Activated T-cell treated with anti-CD3 and anti-CD28 coated beads for 48 hours (primary cell): Measurements from ENCODE around the gene DUS1L.

Experiments used
- DNase-seq: peaks from one replicate; pipeline ENCODE4 v3.0.0-alpha.2; 2020; ENCODE audit warnings: low read depth

DUS1L gene

GRCh38 chr17:82087961-82088837, 22.6 kb upstream of the DUS1L start:
- no peak for DNase-seq

- DNase-seq = no peak
Measured at GRCh38 chr17:82086941-82087906, 21.6 kb upstream of the DUS1L start.

- DNase-seq = no peak
Measured at GRCh38 chr17:82085931-82086764, 20.5 kb upstream of the DUS1L start.

- no peak for DNase-seq
Measured at GRCh38 chr17:82085031-82085861, 19.6 kb upstream of the DUS1L start.

GRCh38 chr17:82084373-82085030, 18.9 kb upstream of the DUS1L start:
- DNase-seq = no peak

- no peak for DNase-seq
Measured at GRCh38 chr17:82083533-82084359, 18.1 kb upstream of the DUS1L start.

GRCh38 chr17:82083009-82083408, 17.4 kb upstream of the DUS1L start:
- DNase-seq = no peak

GRCh38 chr17:82082456-82082855, 16.9 kb upstream of the DUS1L start:
- no peak for DNase-seq

GRCh38 chr17:82081966-82082365, 16.4 kb upstream of the DUS1L start:
- no peak for DNase-seq

- DNase-seq = no peak
Measured at GRCh38 chr17:82081546-82081945, 15.9 kb upstream of the DUS1L start.

GRCh38 chr17:82080789-82081464, 15.3 kb upstream of the DUS1L start:
- no peak for DNase-seq

GRCh38 chr17:82080048-82080788, 14.6 kb upstream of the DUS1L start:
- no peak for DNase-seq

GRCh38 chr17:82079001-82079677, 13.5 kb upstream of the DUS1L start:
- no peak for DNase-seq

- DNase-seq = no peak
Measured at GRCh38 chr17:82078433-82078832, 12.8 kb upstream of the DUS1L start.

GRCh38 chr17:82077617-82078358, 12.2 kb upstream of the DUS1L start:
- DNase-seq = no peak

GRCh38 chr17:82076785-82077591, 11.4 kb upstream of the DUS1L start:
- DNase-seq = no peak
